Measurements from ENCODE around the gene FARP1.

DNA sequence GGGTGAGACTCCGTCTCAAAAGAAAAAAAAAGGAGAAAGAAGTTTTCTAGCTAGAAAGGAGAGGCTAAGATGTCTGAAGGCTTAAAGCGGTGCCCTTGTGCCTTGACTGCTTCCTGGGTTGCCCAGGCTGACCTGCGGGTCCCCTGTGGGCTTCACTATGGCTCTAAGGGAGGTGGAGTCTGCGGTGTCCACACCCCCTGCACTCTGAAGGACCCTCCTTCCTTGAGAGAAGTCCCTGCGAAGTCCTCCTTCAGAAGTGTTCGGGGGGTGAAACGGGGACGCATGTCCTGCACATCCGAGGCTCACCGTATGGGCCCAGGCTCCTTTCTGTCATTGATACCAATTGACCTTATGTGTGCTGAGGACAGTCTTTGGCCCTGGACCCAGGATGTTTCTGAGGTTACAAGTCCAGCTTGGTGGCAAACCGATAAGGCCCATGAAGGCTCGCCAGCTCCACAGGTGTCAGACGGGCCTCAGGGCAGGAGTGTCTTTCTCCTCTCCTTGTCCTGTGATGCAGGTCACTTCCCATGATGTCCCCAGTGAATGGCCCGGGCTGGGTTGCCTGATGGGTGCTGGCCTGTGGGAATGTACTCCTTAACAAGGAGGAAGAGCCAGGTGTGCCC, 45.8 kb downstream of the FARP1 start:
- TF ChIP-seq POLR2A (IDR thresholded peaks at IDR 0.05), result no peak
- TF ChIP-seq, protein P1, sequence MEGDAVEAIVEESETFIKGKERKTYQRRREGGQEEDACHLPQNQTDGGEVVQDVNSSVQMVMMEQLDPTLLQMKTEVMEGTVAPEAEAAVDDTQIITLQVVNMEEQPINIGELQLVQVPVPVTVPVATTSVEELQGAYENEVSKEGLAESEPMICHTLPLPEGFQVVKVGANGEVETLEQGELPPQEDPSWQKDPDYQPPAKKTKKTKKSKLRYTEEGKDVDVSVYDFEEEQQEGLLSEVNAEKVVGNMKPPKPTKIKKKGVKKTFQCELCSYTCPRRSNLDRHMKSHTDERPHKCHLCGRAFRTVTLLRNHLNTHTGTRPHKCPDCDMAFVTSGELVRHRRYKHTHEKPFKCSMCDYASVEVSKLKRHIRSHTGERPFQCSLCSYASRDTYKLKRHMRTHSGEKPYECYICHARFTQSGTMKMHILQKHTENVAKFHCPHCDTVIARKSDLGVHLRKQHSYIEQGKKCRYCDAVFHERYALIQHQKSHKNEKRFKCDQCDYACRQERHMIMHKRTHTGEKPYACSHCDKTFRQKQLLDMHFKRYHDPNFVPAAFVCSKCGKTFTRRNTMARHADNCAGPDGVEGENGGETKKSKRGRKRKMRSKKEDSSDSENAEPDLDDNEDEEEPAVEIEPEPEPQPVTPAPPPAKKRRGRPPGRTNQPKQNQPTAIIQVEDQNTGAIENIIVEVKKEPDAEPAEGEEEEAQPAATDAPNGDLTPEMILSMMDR (IDR thresholded peaks at IDR 0.05), result no peak
